ENCODE results near the gene KRT10.
"Not testable (repeated sequence)": the region's sequence is repeated elsewhere in the genome, so short reads cannot be mapped to it uniquely, and the experiment has no call there.

DNA sequence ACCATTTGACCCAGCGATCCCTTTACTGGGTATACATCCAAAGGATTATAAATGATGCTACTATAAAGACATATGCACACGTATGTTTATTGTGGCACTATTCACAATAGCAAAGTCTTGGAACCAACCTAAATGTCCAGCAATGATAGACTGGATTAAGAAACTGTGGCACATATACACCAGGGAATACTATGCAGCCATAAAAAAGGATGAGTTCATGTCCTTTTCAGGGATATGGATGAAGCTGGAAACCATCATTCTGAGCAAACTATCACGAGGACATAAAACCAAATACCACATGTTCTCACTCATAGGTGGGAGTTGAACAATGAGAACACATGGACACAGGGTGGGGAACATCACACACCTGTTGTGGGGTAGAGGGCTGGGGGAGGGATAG, 7.8 kb downstream of the KRT10 start:
- TF ChIP-seq, protein P1, sequence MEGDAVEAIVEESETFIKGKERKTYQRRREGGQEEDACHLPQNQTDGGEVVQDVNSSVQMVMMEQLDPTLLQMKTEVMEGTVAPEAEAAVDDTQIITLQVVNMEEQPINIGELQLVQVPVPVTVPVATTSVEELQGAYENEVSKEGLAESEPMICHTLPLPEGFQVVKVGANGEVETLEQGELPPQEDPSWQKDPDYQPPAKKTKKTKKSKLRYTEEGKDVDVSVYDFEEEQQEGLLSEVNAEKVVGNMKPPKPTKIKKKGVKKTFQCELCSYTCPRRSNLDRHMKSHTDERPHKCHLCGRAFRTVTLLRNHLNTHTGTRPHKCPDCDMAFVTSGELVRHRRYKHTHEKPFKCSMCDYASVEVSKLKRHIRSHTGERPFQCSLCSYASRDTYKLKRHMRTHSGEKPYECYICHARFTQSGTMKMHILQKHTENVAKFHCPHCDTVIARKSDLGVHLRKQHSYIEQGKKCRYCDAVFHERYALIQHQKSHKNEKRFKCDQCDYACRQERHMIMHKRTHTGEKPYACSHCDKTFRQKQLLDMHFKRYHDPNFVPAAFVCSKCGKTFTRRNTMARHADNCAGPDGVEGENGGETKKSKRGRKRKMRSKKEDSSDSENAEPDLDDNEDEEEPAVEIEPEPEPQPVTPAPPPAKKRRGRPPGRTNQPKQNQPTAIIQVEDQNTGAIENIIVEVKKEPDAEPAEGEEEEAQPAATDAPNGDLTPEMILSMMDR (IDR thresholded peaks at IDR 0.05), result not testable (repeated sequence)
- not testable (repeated sequence) for TF ChIP-seq POLR2A (IDR thresholded peaks at IDR 0.05); POLR2AphosphoS5 (IDR thresholded peaks at IDR 0.05; ENCODE audit: insufficient read depth in 1 of 2, low read depth in 1 of 2)
